ENCODE results near the gene JAK2.

- no peak for TF ChIP-seq CTCF (conservative IDR thresholded peaks at IDR 0.05 in 1 of 2, IDR thresholded peaks at IDR 0.05 in 1 of 2; ENCODE audit: extremely low read depth in 1 of 2, insufficient read depth in 1 of 2, low read depth in 1 of 2, low read length in 2 of 2)
- no peak for TF ChIP-seq EZH2 (IDR thresholded peaks at IDR 0.05; ENCODE audit: borderline replicate concordance, low read length)
Measured at GRCh38 chr9:5089737-5090136, 104.7 kb downstream of the JAK2 start.

Data from mammary epithelial cell (primary cell).